Lung (tissue), 12 donors: ENCODE results near the gene TOB2. TPM values are rescaled to one million over a fixed set of nuclear protein-coding genes. Genes with fewer than 3 reads are reported as not detected.

Experiments used
- ATAC-seq: fragments of 200-7000 bp; cut with Tn5 transposase; one replicate; pipeline ENCODE4 v1.9.1; 2020; ENCODE audit warnings: moderate number of reproducible peaks; ENCODE audit not compliant: insufficient read depth, low FRiP score
- DNase-seq, 3 donors: peaks; one replicate each; pipeline ENCODE4 v3.0.0-alpha.2; 2013 to 2017
- H3K27ac ChIP-seq, 2 donors: one replicate each; pipeline ENCODE4 v1.5.1; 2013; ENCODE audit warnings: mild to moderate bottlenecking in 2 of 2, moderate library complexity in 2 of 2, control low read depth in 1 of 2, inconsistent platforms in 1 of 2, low read depth in 1 of 2, low read length in 1 of 2
- H3K27me3 ChIP-seq, 3 donors: one replicate each; pipeline ENCODE4 v1.5.1; 2013; ENCODE audit warnings: low read length in 2 of 3; ENCODE audit not compliant: control insufficient read depth in 3 of 3, insufficient read depth in 3 of 3
- H3K36me3 ChIP-seq, 4 donors: one replicate each; pipeline ENCODE4 v1.5.1; 2013; ENCODE audit warnings: low read length in 4 of 4, mild to moderate bottlenecking in 1 of 4, moderate library complexity in 1 of 4; ENCODE audit not compliant: control insufficient read depth in 4 of 4, insufficient read depth in 4 of 4
- H3K4me1 ChIP-seq, 5 donors: one replicate each; pipeline ENCODE4 v1.5.1; 2013; ENCODE audit warnings: low read length in 5 of 5, mild to moderate bottlenecking in 2 of 5, moderate library complexity in 1 of 5; ENCODE audit not compliant: control insufficient read depth in 5 of 5, insufficient read depth in 5 of 5
- H3K4me3 ChIP-seq: one replicate; pipeline ENCODE4 v1.5.1; 2013; ENCODE audit warnings: mild to moderate bottlenecking, control low read depth, moderate library complexity
- H3K9ac ChIP-seq, 2 donors: one replicate each; pipeline ENCODE4 v1.5.1; 2013; ENCODE audit warnings: low read length in 2 of 2, control low read depth in 1 of 2; ENCODE audit not compliant: insufficient read depth in 1 of 2
- H3K9me3 ChIP-seq, 4 donors: one replicate each; pipeline ENCODE4 v1.5.1; 2013; ENCODE audit warnings: low read length in 3 of 4, mild to moderate bottlenecking in 1 of 4, moderate library complexity in 1 of 4; ENCODE audit not compliant: control insufficient read depth in 4 of 4, insufficient read depth in 3 of 4
- WGBS, 2 donors: extraction: QIAGEN DNeasy Blood & Tissue Kit; methylation state at CpG; one replicate each; pipeline ENCODE4 v1.1.7; 2013; 5-methylcytosine and 5-hydroxymethylcytosine counted together
- polyA plus RNA-seq, 2 donors: library from polyadenylated mRNA; stranded (reverse); fragments of 200-250 nt; gene quantifications; one replicate each; pipeline ENCODE4 v1.2.1, GENCODE V29; 2013
- total RNA-seq, 2 donors: library from RNA; depleted of rRNA in 1 of 2; stranded (reverse); fragments of >200 nt in 1 of 2; gene quantifications; one replicate each; pipeline ENCODE4 v1.2.1, GENCODE V29; 2014 to 2021
- TF ChIP-seq, protein P1 (sequence below): IDR thresholded peaks from 2 replicates; pipeline ENCODE4 v1.5.1; 2012; ENCODE audit warnings: mild to moderate bottlenecking; ENCODE audit errors: control extremely low read depth, extremely low read depth
- donor health status: control.
- donor health status: control.
- donor health status: Bipolar disorder and iron deficiency.
- donor health status: healthy.
- donor health status: DM: yes; HTN: yes; CAD: no.

Gene TOB2
- total and polyA plus RNA-seq, 4 donors: 15.4 to 46.7 (median 23.5) TPM

DNA sequence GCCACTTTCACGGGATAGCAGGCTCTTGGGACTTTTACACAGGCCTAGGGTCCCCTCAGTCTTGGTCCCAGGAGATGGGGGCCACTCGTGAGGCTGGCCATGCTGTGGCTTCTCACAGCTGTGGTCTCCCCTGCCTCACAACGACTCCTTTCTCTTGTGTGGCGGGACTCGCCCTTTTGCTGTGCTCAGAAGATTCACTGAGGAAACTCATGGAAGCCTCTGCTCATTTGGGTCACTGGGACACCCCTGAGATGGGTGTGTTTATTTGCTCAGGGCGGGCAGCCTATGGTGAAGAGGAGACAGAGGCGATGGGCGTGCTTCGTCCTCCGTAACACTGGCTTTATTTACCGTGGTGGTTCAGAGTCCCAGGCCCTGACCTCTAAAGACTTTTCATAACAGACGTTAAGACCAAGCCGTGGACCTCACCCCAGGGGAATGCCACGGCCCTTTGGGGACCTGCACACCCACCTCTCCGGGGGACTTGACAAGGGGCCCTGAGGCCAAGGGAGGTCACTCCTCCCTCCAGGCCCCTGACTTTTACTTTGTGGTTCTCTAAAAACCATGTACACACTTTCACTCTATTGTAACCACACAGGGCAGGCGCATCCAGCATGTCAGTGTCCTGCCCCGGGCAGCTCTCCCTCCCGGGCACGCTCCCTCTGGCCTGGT is 49.3 kb downstream of the TOB2 start:
- peaks cover 0 to 7% (median 3%) of the 10 kb centered on the region in 5 donors for H3K4me1 ChIP-seq
- no peak for ATAC-seq
- H3K27me3 ChIP-seq: no peaks in the 10 kb centered on the region
- TF ChIP-seq, protein P1, sequence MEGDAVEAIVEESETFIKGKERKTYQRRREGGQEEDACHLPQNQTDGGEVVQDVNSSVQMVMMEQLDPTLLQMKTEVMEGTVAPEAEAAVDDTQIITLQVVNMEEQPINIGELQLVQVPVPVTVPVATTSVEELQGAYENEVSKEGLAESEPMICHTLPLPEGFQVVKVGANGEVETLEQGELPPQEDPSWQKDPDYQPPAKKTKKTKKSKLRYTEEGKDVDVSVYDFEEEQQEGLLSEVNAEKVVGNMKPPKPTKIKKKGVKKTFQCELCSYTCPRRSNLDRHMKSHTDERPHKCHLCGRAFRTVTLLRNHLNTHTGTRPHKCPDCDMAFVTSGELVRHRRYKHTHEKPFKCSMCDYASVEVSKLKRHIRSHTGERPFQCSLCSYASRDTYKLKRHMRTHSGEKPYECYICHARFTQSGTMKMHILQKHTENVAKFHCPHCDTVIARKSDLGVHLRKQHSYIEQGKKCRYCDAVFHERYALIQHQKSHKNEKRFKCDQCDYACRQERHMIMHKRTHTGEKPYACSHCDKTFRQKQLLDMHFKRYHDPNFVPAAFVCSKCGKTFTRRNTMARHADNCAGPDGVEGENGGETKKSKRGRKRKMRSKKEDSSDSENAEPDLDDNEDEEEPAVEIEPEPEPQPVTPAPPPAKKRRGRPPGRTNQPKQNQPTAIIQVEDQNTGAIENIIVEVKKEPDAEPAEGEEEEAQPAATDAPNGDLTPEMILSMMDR: no peak
- 85 to 95% methylated on average over 19 of the region's 19 CpGs for WGBS, 2 donors
- H3K9me3 ChIP-seq: no peaks in the 10 kb centered on the region
- no peak overlapping the region for H3K27ac ChIP-seq
- no peak overlapping the region for H3K9ac ChIP-seq
- no peak for DNase-seq
- no peak overlapping the region for H3K4me3 ChIP-seq
- peaks cover 7 to 32% (median 19%) of the 10 kb centered on the region in 4 donors for H3K36me3 ChIP-seq

DNA sequence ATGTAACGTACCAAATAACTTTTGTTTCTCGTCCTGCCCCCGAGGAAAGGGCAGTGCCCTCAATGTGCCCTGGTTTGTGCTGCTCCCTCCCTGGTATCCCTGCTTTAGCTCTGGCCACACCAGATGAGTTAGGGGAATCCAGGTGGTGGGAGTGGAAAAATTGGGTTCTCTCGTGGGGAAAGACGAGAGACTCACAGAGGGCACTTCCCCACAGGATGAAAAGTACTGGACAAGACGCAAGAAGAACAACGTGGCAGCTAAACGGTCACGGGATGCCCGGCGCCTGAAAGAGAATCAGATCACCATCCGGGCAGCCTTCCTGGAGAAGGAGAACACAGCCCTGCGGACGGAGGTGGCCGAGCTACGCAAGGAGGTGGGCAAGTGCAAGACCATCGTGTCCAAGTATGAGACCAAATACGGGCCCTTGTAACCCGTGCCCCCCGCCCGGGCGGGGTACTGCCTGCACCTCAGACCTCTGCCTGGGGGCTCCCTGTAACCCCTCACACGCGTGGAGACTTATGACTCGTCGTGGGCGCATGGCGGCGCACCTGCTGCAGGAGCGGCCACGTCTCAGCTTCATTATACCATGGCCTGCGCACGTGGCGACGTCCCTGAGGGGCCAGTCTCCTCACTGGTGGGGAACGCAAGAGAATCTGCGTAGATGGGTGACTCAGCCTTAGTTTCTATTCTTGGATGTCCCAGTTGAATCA is 50.9 kb downstream of the TOB2 start:
- Histone ChIP-seq H3K4me1 (no peaks in the 10 kb centered on the region), H3K36me3 (peaks cover 10 to 35% (median 20%) of the 10 kb centered on the region in 4 donors), H3K4me3 (no peak overlapping the region), H3K27ac (no peak overlapping the region), H3K9ac (no peak overlapping the region), H3K27me3 (no peaks in the 10 kb centered on the region), H3K9me3 (no peaks in the 10 kb centered on the region)
- no peak for ATAC-seq
- DNase-seq: no peak
- 93 to 95% methylated on average over 37 of the region's 37 CpGs for WGBS, 2 donors
- TF ChIP-seq, protein P1: no peak

DNA sequence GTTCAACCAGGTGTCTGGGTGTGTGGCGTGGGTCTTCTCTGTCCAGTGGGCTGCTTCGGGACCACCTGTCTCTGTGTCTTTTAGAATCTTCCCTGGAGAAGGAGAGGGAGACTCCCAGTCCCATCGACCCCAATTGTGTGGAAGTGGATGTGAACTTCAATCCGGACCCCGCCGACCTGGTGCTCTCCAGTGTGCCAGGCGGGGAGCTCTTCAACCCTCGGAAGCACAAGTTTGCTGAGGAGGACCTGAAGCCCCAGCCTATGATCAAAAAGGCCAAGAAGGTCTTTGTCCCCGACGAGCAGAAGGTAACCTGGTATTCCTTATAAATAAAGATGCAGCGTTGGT is 52.6 kb downstream of the TOB2 start:
- peaks cover 14 to 40% (median 25%) of the 10 kb centered on the region in 4 donors for H3K36me3 ChIP-seq
- no peak overlapping the region for H3K9ac ChIP-seq
- 91 to 94% methylated on average over 11 of the region's 11 CpGs for WGBS, 2 donors

More for the DNA sequence above, 52.6 kb downstream of the TOB2 start:
- DNase-seq: no peak
- no peak for ATAC-seq
- TF ChIP-seq, protein P1: no peak
- H3K9me3 ChIP-seq: no peaks in the 10 kb centered on the region
- H3K27ac ChIP-seq: peak overlapping the region in 1 of 2 donors; percentile 64
- no peak overlapping the region for H3K4me3 ChIP-seq
- no peaks in the 10 kb centered on the region for H3K27me3 ChIP-seq
- no peaks in the 10 kb centered on the region for H3K4me1 ChIP-seq
